Measurements from ENCODE around the gene HUNK.
"Not testable (repeated sequence)": the region's sequence is repeated elsewhere in the genome, so short reads cannot be mapped to it uniquely, and the experiment has no call there.

Gene HUNK

DNA sequence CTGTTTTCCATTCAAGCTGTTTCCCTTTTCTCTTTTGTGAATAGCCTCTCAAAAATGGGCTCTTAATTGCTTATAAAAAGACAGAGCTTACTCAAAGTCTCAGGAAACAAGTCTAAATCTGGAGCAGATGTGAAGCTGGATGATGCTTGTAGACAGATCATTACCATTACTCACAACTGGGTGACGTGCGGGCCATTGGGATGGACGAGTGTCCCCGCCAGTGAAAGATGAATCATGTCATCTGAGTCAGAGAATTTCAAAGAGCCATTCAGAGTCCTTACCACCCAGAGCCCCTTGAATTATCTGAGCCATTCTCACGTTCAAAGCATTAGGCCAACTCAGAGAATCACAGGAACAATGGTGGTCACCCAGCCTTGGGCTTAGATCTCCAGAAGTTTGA lies 134.6 kb downstream of the HUNK start:
- DNase-seq = no peak

DNA sequence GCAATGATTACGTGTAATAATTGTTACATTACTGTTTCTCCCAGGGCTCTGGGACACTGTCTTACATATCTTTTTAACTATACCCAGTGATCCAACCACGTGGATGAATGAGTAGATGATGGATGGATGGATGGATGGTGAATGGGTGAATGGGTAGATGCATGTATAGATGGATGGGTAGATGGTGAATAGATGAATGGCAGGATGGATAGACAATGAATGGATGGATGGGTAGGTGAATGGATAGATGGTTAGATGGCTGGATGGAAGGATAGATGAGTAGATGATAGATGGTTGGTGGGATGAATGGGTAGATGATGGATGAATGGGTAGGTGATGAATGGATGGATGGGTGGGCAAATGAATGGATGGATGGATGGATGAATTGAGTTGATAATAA lies 135.9 kb downstream of the HUNK start:
- DNase-seq = no peak

DNA sequence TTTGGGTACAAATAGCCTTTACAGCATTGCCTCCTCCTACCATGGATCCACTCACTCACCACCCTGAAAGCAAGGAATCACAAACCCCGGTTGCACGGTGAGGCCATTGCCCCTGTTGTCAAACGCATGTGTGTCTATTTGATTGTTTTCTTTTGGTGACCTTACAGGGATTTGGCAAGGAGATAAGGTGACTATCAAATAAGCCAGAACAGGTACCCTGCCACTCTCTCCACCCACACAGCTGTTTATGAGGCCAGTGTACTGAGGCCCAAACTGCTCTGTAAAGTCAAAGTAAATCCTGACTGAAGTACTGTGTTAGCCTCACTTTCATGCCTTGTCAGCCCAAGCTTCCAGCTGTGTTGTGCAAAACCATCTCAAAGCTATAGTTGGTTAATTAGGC lies 136.4 kb downstream of the HUNK start:
- no peak for DNase-seq

DNA sequence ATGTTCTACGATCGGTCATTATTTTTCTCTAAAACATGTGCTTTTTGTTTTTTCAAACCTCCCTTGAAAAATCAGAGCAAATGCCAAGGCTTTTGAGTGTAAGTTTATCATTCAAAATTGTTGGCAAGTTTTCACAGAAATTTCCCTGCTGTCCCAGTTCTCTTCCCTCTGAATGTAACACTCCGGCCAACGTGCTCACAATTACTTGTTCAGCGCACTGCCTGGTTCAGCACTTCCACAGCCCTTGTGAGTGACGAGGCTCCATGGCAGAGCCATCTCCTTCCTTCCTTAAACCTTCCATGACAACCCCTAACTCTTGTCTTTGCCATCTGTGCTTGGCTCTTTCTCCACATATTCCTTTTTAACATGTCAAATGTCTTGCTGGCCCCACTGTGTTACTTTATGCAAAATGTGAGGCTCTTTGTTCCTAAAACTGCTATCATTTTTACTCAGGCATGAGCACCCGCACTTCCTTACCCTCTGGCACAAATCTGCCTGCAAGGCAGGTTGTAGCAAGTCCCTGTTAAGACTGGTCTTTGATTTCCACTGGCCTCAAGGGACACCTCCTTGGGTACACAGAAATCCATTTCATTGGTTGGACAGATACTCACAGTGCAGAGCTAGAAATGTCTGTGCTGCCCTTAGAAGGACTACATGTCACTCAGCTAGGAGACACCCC lies 142.8 kb downstream of the HUNK start:
- no peak for DNase-seq

DNA sequence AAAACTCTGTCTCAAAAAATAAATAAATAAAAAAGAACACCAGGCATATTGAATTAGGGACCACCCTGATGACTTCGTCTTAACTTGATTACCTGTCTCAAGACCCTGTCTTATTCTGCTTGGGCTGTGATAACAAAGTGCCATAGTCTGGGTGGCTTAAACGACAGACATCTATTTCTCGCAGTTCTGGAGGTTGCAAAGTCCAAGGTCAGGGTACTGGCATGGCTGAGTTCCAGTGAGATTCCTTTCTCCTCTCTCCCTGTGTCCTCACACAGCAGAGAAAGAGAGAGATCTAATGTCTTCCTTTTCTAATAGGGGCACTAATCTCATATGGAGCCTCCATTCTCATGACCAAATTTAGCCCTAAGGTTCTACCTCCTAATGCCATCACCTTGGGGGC lies 145.6 kb downstream of the HUNK start:
- DNase-seq = no peak

DNA sequence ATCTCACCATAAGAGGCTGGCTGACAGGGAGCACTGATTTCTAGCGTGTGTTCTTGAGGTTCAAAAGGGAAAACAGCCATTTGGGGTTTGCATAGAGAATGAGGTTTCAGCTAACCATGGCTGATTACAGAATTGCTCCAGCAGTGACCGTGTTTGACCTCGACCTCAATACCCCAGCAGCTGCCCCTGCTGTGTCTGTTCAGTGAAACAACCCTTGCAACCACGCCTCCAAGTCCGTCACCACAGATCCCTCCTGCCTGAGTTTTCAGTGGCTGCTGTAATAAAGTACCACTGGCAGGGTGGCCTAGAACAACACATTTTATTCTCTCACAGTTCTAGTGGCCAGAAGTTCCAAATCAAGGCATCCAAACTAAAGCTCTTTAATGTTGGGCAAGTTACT lies 147.7 kb downstream of the HUNK start:
- no peak for DNase-seq

DNA sequence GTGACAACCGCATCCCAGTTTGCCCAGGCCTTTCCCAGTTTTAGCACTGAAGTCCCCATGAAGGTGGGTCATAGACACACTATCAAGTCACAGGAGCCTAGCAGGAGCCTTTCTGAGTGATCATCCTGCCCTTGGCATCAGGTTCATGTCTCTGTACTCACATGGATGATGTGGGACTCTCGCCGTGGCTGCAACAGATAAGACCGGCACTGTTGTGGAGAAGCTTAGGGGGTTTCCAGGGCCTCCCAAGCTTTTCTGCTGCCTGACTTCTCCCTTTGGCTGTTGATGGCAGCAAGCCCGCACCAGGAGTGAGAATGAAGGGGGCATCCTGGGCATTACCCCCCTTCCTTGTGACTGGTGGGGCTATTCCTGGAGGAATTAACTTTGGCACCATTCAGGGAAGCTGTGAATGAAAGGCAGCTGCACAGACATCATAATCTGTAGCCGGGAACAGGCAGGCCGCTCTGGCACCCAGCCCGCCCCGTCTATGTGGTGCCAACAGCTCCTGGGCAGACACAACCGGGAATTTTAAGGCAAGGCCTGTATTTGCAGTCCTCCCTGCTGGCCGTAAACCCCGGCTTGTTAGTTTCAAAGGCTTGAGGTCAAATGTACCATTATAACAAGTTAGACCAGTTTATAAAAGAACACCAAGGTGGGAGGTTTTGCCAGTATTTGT lies 148.6 kb downstream of the HUNK start:
- DNase-seq = no peak

DNA sequence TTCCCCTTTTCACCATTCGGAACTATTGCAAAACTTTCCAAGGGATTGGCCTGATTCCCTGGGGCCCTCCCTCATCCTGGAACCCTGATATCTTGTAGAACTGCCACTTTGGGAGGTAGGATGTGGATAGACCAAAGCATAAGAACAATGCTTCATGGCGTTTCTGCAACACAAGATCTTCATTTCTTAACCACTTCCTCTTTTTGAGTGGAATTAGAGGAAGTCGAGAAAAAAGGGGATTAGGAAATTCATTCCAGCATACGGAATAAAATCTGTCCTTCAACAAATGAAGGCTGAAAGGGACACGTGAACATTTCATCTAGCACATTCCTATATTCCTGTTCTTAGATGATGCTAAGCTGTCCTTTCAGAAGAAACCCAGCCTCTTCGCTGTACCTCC lies 149.3 kb downstream of the HUNK start:
- DNase-seq = peak; percentile 49

DNA sequence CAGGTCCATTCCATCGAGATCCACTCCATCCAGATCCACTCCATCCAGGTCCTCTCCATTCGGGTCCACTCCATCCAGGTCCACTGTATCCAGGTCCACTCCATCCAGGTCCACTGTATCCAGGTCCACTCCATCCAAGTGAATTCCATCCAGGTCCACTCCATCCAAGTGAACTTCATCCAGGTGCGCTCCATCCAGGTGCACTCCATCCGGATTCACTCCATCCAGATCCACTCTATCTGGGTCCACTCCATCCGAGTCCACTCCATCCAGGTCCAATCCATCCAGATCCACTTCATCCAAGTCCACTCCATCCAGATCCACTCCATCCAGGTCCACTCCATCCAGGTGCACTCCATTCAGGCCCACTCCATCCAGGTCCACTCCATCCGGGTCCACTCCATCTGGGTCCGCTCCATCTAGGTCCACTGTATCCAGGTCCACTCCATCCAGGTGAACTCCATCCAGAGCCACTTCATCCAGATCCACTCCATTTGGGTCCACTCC lies 157.4 kb downstream of the HUNK start:
- no peak for DNase-seq

DNA sequence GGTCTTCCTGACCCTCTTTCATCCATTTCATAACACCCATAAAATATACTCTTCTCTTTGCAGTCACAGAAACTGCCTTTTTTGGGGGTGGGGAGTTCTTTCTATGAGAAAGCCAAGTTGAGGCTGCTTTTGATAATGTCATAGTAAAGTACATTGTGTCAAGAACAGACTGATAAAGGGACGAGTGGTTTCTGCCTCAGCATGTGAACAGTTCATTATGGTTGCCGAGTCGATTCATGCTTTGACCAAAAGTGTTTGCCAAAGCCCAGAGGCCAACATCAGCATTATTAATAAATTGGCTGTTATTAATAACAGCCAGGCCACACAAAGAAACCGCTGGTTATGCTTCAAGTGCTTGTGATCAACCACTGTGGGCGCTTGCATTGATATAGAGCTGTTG lies 162.0 kb downstream of the HUNK start:
- no peak for DNase-seq

DNA sequence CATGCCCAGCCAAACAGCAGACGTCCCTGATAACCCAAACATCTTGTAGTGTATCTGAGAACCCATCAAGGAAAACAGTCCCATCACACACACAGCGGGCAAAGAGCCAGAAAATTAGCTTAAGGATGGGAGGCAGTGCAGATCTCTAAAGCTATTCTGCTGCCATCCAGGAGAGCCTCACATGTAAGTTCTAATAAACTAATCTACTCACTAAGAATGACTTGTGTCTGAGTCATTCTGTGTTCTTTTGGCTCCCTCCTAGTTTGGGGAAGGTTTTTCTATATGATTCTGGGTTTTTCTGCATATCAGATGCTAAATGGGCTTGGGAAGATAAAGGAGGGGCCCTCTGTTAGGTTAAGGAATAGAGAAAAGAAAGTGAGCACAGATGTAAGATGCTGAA lies 162.8 kb downstream of the HUNK start:
- DNase-seq = no peak

DNA sequence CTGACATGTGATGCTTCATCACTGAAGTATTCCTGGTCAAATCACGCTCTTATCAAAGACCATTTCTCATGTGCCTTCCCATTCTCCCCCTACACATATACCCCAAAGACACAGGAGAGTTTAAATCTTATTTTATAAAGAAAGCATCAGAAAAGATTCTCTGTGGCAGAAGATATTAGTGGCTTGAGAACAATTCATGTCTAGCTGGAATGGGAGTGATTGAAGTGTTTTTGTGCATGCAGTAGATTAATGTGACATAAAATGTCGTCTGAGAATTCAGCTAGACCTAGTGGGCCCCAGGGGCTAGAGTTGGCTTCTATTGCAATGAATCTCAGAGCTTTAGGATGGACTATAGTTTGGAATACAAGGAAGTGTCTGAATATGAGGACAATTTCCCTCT lies 163.9 kb downstream of the HUNK start:
- DNase-seq = no peak

DNA sequence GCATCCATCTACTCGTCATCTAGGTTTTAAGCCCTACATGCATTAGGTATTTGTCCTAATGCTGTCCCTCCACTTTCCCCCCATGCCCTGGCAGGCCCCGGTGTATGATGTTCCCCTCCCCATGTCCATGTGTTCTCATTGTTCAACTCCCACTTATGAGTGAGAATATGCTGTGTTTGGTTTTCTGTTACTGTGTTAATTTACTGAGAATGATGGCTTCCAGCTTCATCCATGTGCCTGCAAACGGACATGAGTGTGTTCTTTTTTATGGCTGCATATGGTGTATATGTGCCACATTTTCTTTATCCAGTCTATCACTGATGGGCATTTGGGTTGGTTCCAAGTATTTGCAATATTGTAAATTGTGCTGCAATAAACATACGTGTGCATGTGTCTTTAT lies 165.9 kb downstream of the HUNK start:
- DNase-seq = not testable (repeated sequence)

DNA sequence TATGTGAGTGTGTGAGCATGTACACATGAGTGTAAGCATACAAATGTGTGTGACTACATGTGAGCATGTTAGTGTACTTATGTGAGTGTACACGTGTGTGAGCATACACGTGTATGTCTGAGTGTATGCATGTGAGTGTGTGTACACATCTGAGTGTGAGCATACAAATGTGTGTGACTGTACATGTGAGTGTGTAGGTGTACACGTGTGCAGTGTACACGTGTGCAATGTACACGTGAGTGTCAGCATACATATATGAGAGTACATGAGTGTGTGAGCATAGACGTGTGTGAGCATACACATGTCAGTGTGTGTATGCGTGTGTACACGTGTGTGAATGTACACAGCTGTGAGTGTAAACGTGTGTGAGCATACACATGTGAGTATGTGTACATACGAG lies 170.6 kb downstream of the HUNK start:
- DNase-seq = no peak

DNA sequence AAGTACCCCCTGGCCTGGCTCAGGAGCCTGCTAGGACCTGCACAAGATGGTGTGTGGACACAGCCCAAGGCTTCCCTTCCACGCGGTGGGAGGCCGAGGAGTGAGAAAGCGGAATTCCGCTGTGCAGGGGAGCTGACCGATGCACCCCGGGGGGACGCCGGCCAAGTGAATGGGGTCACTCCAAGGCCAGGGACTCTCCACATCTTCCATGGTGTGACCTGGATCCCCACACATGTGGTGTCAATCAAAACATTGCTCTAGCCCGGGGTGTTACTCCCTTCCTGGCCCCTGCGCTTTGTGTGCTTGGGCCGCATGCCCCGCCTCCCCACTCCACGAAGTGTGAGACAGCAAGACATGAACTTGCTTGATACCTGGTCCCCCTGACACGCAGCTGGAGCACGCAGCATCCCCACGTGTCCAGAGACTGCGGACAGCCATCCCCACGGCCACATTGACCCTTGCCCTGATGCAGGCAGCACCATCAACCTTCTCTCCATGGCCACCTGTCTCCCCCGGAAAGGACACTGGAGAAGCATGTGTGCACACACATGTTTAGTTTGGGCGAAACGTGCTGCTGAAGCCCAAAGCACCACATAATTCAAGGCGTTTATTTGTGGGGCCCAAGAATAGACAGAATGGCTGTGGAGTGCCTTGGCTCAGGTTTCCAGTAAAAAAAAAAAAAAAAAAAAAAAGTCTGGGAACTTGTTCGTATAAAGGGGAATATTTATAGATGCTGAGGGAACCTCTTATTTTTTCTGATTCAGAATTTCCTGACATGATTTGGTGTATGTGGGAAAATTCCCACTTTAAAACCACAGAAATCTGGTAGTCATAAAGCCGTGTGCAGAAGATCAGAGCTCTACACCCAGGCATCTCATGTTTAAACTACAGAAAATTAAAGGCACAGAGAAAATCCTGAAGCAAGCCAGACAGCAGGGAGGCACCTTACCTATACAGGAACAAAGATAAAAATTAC lies 171.7 kb downstream of the HUNK start:
- no peak for DNase-seq

DNA sequence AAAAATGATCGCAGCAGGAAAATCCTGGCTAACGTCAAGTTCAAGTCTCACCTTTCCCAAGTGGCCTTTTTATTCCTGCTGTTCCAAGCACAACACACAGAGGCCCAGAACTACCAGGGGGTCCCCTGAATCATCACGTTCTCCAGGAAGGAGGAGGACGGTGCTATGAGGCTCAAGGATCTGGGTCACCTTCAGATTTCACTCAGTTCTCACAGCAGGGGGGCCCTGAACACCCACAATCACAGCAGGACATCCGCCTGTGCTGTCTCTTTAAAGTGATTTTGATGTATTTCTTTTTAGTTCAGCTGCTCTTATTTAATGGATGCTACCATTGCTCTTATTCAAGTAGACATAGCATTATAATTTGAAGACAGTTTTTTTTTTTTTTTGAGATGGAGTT lies 173.4 kb downstream of the HUNK start:
- no peak for DNase-seq

DNA sequence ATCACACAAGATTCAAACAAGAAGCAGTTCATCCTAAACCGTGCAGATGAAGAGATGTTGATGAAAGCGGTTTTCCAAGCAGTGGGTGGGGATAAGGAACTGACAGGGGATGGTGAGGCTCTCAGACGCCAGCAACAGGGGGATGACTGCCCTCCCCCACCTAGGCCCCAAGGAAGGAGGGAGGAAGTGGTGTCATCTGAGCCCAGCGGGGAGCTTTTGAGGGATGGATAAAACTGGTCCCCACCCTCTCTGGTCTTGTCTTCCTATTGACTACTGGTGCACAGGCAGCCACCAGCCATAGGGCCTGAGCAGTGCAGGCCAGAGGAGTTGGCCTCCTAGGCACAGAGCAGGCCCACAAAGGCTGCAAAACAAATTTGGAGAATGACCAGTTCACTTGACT lies 175.5 kb downstream of the HUNK start:
- no peak for DNase-seq
